Measurements from ENCODE around the gene MMADHC. TPM values are rescaled to one million over a fixed set of nuclear protein-coding genes. Genes with fewer than 3 reads are reported as not detected.

The MMADHC gene
- total RNA-seq, 1 experiment from 2014 or later: 126 TPM

- H3K27ac Mint-ChIP-seq: no peak overlapping the region
- ChIA-PET CTCF (no interaction called here), POLR2A (no interaction called here)
- no peaks in the 10 kb centered on the region for H3K4me1 Mint-ChIP-seq
- no peak for TF ChIP-seq ZNF232 (CRISPR knock-in tag; IDR thresholded peaks at IDR 0.05)
- TF ChIP-seq MLX (CRISPR knock-in tag; IDR thresholded peaks at IDR 0.05): no peak
- TF ChIP-seq SP1 (CRISPR knock-in tag; conservative IDR thresholded peaks at IDR 0.05): no peak
- no peak for TF ChIP-seq ZNF423 (CRISPR knock-in tag; IDR thresholded peaks at IDR 0.05)
- no peak for TF ChIP-seq ZNF281 (CRISPR knock-in tag; IDR thresholded peaks at IDR 0.05)
- no peak for TF ChIP-seq ZNF138 (CRISPR knock-in tag; conservative IDR thresholded peaks at IDR 0.05)
- no peaks in the 10 kb centered on the region for H3K9me3 Mint-ChIP-seq
- DNase-seq (ENCODE audit: low spot score): no peak
- H3K27me3 Mint-ChIP-seq (ENCODE audit: low read depth): no peaks in the 10 kb centered on the region
- no peaks in the 10 kb centered on the region for H3K36me3 Mint-ChIP-seq
- no peak overlapping the region for H3K4me3 Mint-ChIP-seq
- ATAC-seq: no peak
Measured at GRCh38 chr2:149625271-149625670, 37.7 kb upstream of the MMADHC start.

GRCh38 chr2:149622343-149622742, 34.8 kb upstream of the MMADHC start:
- POLR2A ChIA-PET: no interaction called here
- Mint-ChIP-seq H3K27ac (no peak overlapping the region), H3K4me3 (no peak overlapping the region), H3K4me1 (peaks cover 5% of the 10 kb centered on the region), H3K9me3 (no peaks in the 10 kb centered on the region), H3K27me3 (ENCODE audit: low read depth) (no peaks in the 10 kb centered on the region), H3K36me3 (no peaks in the 10 kb centered on the region)
- DNase-seq (ENCODE audit: low spot score) (no peak), ATAC-seq (no peak)
- CTCF ChIA-PET: no interaction called here
- TF ChIP-seq ERG (CRISPR knock-in tag; IDR thresholded peaks at IDR 0.05): no peak
- no peak for TF ChIP-seq ZNF512 (CRISPR knock-in tag; IDR thresholded peaks at IDR 0.05; ENCODE audit: borderline replicate concordance)
- no peak for TF ChIP-seq OVOL2 (CRISPR knock-in tag; IDR thresholded peaks at IDR 0.05; ENCODE audit: borderline replicate concordance)
- TF ChIP-seq NFYB (CRISPR knock-in tag; conservative IDR thresholded peaks at IDR 0.05; ENCODE audit: low read depth): no peak
- TF ChIP-seq CDX4 (CRISPR knock-in tag; IDR thresholded peaks at IDR 0.05; ENCODE audit: borderline replicate concordance): no peak
- TF ChIP-seq ZMAT4 (CRISPR knock-in tag; IDR thresholded peaks at IDR 0.05): no peak
- TF ChIP-seq HMGXB4 (CRISPR knock-in tag; IDR thresholded peaks at IDR 0.05): no peak
- no peak for TF ChIP-seq EMX1 (CRISPR knock-in tag; IDR thresholded peaks at IDR 0.05)
- no peak for TF ChIP-seq CBFB (CRISPR knock-in tag; IDR thresholded peaks at IDR 0.05; ENCODE audit: low read depth)
- no peak for TF ChIP-seq ZNF317 (CRISPR knock-in tag; IDR thresholded peaks at IDR 0.05; ENCODE audit: borderline replicate concordance, low read depth)
- no peak for TF ChIP-seq ZNF532 (CRISPR knock-in tag; IDR thresholded peaks at IDR 0.05; ENCODE audit: borderline replicate concordance)
- TF ChIP-seq ZNF425 (CRISPR knock-in tag; conservative IDR thresholded peaks at IDR 0.05): no peak

All from WTC11 (cell line).